KMS-11 (cell line): Measurements from ENCODE around the gene IL15.

ENCODE experiments used
- H2AFZ ChIP-seq: fragments of 200-600 bp; sonication (generic); 2 replicates; pipeline ENCODE4 v1.6.1; 2016; ENCODE audit warnings: antibody characterized with exemption, mixed run types, low read depth
- H3K27ac ChIP-seq: fragments of 200-600 bp; sonication (generic); 2 replicates; pipeline ENCODE4 v1.6.1; 2016; ENCODE audit warnings: mild to moderate bottlenecking, mixed run types
- H3K27me3 ChIP-seq: fragments of 200-600 bp; sonication (generic); 2 replicates; pipeline ENCODE4 v1.6.1; 2017; ENCODE audit warnings: mild to moderate bottlenecking, low read depth, mixed run types, moderate library complexity; ENCODE audit not compliant: insufficient read depth
- H3K36me3 ChIP-seq: fragments of 200-600 bp; sonication (generic); 2 replicates; pipeline ENCODE4 v1.6.1; 2017; ENCODE audit warnings: mild to moderate bottlenecking, mixed run types; ENCODE audit not compliant: insufficient read depth
- H3K4me1 ChIP-seq: fragments of 200-600 bp; sonication (generic); 2 replicates; pipeline ENCODE4 v1.6.1; 2016; ENCODE audit warnings: mild to moderate bottlenecking, low read depth, mixed run types; ENCODE audit not compliant: poor library complexity, severe bottlenecking
- H3K4me2 ChIP-seq: fragments of 200-600 bp; sonication (generic); 2 replicates; pipeline ENCODE4 v1.7.0; 2016; ENCODE audit warnings: mild to moderate bottlenecking, mixed run types
- H3K4me3 ChIP-seq: fragments of 200-600 bp; sonication (generic); IDR thresholded peaks from 2 replicates; pipeline ENCODE4 v1.6.1; 2017; ENCODE audit warnings: low read depth, low read length, mixed read lengths; ENCODE audit not compliant: insufficient read depth
- H3K79me2 ChIP-seq: fragments of 200-600 bp; sonication (generic); 2 replicates; pipeline ENCODE4 v1.6.1; 2016; ENCODE audit warnings: low read depth, mixed run types; ENCODE audit not compliant: insufficient read depth
- H3K9ac ChIP-seq: fragments of 200-600 bp; sonication (generic); 2 replicates; pipeline ENCODE4 v1.6.1; 2016; ENCODE audit warnings: mild to moderate bottlenecking, mixed run types
- H4K20me1 ChIP-seq: fragments of 200-600 bp; sonication (generic); 2 replicates; pipeline ENCODE4 v1.6.1; 2016; ENCODE audit warnings: mild to moderate bottlenecking, mixed run types; ENCODE audit not compliant: insufficient read depth
- CTCF ChIP-seq: fragments of 200-600 bp; sonication (generic); conservative IDR thresholded peaks from 2 replicates; pipeline ENCODE4 v1.6.1; 2017; ENCODE audit warnings: low read depth, mild to moderate bottlenecking, antibody characterized with exemption, low read length, moderate library complexity, mixed read lengths

IL15 gene

DNA sequence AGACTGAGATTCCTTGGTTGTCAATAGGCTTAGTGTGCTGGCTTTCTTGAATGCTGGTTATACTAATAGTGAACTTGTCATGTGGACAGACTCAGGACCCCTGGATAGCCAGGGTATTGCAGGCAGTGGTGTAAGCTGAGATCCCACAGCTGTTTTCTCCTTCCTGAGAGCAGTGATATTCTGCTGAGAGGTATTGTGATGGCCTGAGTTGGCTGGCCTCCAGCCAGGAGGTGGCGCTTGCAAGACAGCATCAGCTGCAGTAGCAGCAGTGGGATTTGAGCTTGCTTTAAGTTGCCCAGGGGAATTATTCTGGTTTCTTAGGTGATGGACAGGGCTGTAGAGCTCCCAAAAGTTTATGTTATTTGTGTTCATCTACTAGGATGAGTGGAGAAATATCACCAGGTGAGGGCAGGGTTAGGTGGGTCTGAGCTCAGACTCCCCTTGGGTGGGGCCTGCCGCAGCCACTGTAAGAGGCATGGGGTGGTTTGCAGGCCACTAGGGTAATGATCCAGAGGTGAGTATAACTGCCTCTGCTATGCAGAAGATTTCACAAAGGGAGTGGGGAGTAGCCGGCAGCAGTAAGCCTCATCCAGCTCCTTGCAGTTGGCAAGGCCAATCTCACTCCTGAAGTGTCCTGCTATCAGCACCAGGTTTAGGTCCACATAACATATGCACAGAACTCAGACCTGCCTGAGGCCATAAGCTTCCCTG, 66.2 kb downstream of the IL15 start:
- Histone ChIP-seq H3K4me1 (peaks cover 5% of the 10 kb centered on the region), H3K27ac (no peak overlapping the region), H2AFZ (no peak overlapping the region), H3K4me2 (no peak overlapping the region), H3K4me3 (no peak overlapping the region), H3K36me3 (no peaks in the 10 kb centered on the region), H4K20me1 (no peaks in the 10 kb centered on the region), H3K9ac (no peak overlapping the region), H3K79me2 (no peaks in the 10 kb centered on the region), H3K27me3 (no peaks in the 10 kb centered on the region)
- TF ChIP-seq CTCF: no peak

DNA sequence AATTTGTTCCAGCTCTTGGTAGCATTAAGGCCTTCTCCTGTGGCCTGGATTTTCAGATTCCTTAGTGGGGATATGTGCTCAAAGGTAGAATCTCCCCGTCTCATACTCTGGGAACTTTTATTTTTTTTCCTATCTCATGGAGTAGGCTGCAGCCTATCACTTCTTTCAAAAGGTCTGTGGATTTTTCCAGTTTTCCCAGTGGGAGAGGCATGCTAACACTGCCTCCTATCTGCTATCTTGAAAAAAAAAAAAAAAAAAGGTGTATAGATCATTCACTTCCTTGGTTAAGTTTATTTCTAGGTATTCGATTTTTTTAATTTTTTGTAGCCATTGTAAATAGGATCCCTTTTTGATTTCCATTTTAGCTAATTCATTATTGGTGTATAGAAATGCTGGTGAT, 67.1 kb downstream of the IL15 start:
- H3K9ac ChIP-seq: no peak overlapping the region
- H3K27me3 ChIP-seq: no peaks in the 10 kb centered on the region
- H3K36me3 ChIP-seq: no peaks in the 10 kb centered on the region
- no peak for TF ChIP-seq CTCF
- H3K27ac ChIP-seq: no peak overlapping the region
- no peaks in the 10 kb centered on the region for H3K79me2 ChIP-seq
- H3K4me1 ChIP-seq: peaks cover 5% of the 10 kb centered on the region
- no peak overlapping the region for H2AFZ ChIP-seq
- no peaks in the 10 kb centered on the region for H4K20me1 ChIP-seq
- H3K4me2 ChIP-seq: no peak overlapping the region
- no peak overlapping the region for H3K4me3 ChIP-seq

DNA sequence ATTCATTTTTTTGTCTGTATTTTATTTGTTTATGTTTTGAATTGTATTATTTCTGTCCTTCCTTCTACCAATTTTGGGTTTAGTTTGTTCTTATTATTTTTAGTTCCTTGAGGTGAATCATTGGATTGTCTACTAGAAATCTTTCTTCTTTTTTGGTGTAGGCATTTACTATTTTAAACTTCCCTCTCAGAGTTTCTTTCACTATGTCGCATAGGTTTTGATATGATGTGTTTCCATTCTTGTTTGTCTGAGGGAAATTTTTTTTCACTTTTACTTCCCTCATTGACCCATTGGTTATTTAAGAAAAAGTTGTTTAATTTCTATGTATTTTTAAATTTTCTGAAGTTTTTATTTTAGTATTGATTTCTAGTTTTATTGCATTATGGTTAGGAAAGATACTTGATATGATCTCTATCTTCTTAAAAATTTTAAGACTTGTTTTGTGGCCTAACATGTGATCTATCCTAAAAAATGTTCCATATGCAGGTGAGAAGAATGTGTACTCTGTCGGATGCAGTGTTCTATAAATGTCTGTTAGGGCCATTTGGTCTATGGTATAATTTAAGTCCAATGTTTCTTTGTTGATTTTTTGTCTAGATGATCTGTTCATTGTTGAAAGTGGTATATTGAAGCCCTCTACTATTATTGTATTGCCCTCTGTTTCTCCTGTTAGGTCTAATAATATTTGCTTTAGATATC, 68.8 kb downstream of the IL15 start:
- Histone ChIP-seq H3K4me2 (no peak overlapping the region), H3K36me3 (no peaks in the 10 kb centered on the region), H3K4me3 (no peak overlapping the region), H3K4me1 (peaks cover 5% of the 10 kb centered on the region), H2AFZ (no peak overlapping the region), H3K27me3 (no peaks in the 10 kb centered on the region), H3K9ac (no peak overlapping the region), H3K27ac (no peak overlapping the region), H3K79me2 (no peaks in the 10 kb centered on the region), H4K20me1 (no peaks in the 10 kb centered on the region)
- no peak for TF ChIP-seq CTCF

- Histone ChIP-seq H2AFZ (no peak overlapping the region), H3K79me2 (no peaks in the 10 kb centered on the region), H4K20me1 (no peaks in the 10 kb centered on the region), H3K4me3 (no peak overlapping the region), H3K9ac (no peak overlapping the region), H3K4me2 (no peak overlapping the region), H3K36me3 (no peaks in the 10 kb centered on the region), H3K4me1 (peaks cover 5% of the 10 kb centered on the region), H3K27me3 (no peaks in the 10 kb centered on the region), H3K27ac (no peak overlapping the region)
- TF ChIP-seq CTCF: no peak
Observed at GRCh38 chr4:141705747-141706377, 69.5 kb downstream of the IL15 start.
